ENCODE results near the gene OR7G3. TPM values are rescaled to one million over a fixed set of nuclear protein-coding genes. Genes with fewer than 3 reads are reported as not detected.

Gene OR7G3
- total RNA-seq, 4 donors from 2014 or later: not detected

GRCh38 chr19:9116547-9116946, 10.2 kb downstream of the OR7G3 start:
- Histone ChIP-seq H3K9me3 (no peaks in the 10 kb centered on the region), H3K36me3 (no peaks in the 10 kb centered on the region), H3K27ac (no peak overlapping the region), H3K4me1 (no peaks in the 10 kb centered on the region), H3K27me3 (peaks cover 0 to 16% (median 0%) of the 10 kb centered on the region in 4 donors), H3K4me3 (no peak overlapping the region)
- intact Hi-C loops (cut with DNase I): no loop called here
- WGBS, 2 donors: 57 to 72% methylated on average over 5 of the region's 5 CpGs
- TF ChIP-seq POLR2A (IDR thresholded peaks at IDR 0.05) (no peak), CTCF (IDR thresholded peaks at IDR 0.05) (no peak)
- no peak for DNase-seq

GRCh38 chr19:9115307-9115813, 11.4 kb downstream of the OR7G3 start, which contains the start of gene OR7G1:
TSS of gene OR7G1 (minus strand) at chr19:9115763. CDS start at chr19:9115763, 0 bp downstream.
- Histone ChIP-seq H3K9me3 (no peaks in the 10 kb centered on the region), H3K36me3 (no peaks in the 10 kb centered on the region), H3K4me3 (no peak within 1 kb of the TSS), H3K27me3 (peaks cover 0 to 16% (median 0%) of the 10 kb centered on the region in 4 donors), H3K4me1 (no peaks in the 10 kb centered on the region), H3K27ac (no peak within 1 kb of the TSS)
- WGBS, 2 donors: 76 to 82% methylated on average over 2 of the region's 2 CpGs
- no peak for TF ChIP-seq CTCF (IDR thresholded peaks at IDR 0.05)
- TF ChIP-seq POLR2A (IDR thresholded peaks at IDR 0.05): no peak
- no peak for DNase-seq
- intact Hi-C loops (cut with DNase I): no loop called here

GRCh38 chr19:9109959-9110358, 16.8 kb downstream of the OR7G3 start:
- no peaks in the 10 kb centered on the region for H3K4me1 ChIP-seq
- intact Hi-C loops (cut with DNase I): no loop called here
- H3K27ac ChIP-seq: no peak overlapping the region
- H3K4me3 ChIP-seq: no peak overlapping the region
- WGBS, 2 donors: 31 to 35% methylated on average over 2 of the region's 2 CpGs
- no peaks in the 10 kb centered on the region for H3K9me3 ChIP-seq
- no peak for DNase-seq
- H3K27me3 ChIP-seq: peaks cover 0 to 17% (median 0%) of the 10 kb centered on the region in 4 donors
- H3K36me3 ChIP-seq: no peaks in the 10 kb centered on the region
- TF ChIP-seq POLR2A (IDR thresholded peaks at IDR 0.05) (no peak), CTCF (IDR thresholded peaks at IDR 0.05) (no peak)

- H3K36me3 ChIP-seq: no peaks in the 10 kb centered on the region
- no peak within 1 kb of the TSS for H3K27ac ChIP-seq
- intact Hi-C loops (cut with DNase I): no loop called here
- DNase-seq: no peak
- WGBS, 2 donors: 40 to 41% methylated on average over 8 of the region's 8 CpGs
- no peak for TF ChIP-seq CTCF (IDR thresholded peaks at IDR 0.05)
- TF ChIP-seq POLR2A (IDR thresholded peaks at IDR 0.05): no peak
- H3K4me1 ChIP-seq: no peaks in the 10 kb centered on the region
- no peaks in the 10 kb centered on the region for H3K9me3 ChIP-seq
- H3K27me3 ChIP-seq: peaks cover 0 to 21% (median 0%) of the 10 kb centered on the region in 4 donors
- no peak within 1 kb of the TSS for H3K4me3 ChIP-seq
Measured at GRCh38 chr19:9107375-9107774, 19.4 kb downstream of the OR7G3 start, which contains the start of gene OR7G2. TSS of gene OR7G2 (minus strand) at chr19:9107475. CDS start at chr19:9103243, 4,232 bp downstream.

- intact Hi-C loops (cut with DNase I): no loop called here
- Histone ChIP-seq H3K4me3 (no peak within 1 kb of the TSS), H3K27ac (no peak within 1 kb of the TSS), H3K4me1 (no peaks in the 10 kb centered on the region), H3K27me3 (peaks cover 0 to 24% (median 0%) of the 10 kb centered on the region in 4 donors), H3K9me3 (no peaks in the 10 kb centered on the region), H3K36me3 (no peaks in the 10 kb centered on the region)
- no peak for DNase-seq
- TF ChIP-seq POLR2A (IDR thresholded peaks at IDR 0.05) (no peak), CTCF (IDR thresholded peaks at IDR 0.05) (no peak)
- WGBS, 2 donors: 22 to 53% methylated on average over 2 of the region's 2 CpGs
Measured at GRCh38 chr19:9086761-9087160, 40.0 kb downstream of the OR7G3 start, which contains the start of gene OR1M1. TSS of gene OR1M1 (plus strand) at chr19:9087061. CDS start at chr19:9093245, 6,184 bp downstream.

All from esophagus squamous epithelium (tissue), 5 donors.